ENCODE measurements around the gene DEFB131A.
"Not testable (repeated sequence)": the region's sequence is repeated elsewhere in the genome, so short reads cannot be mapped to it uniquely, and the experiment has no call there.

DEFB131A gene

DNA sequence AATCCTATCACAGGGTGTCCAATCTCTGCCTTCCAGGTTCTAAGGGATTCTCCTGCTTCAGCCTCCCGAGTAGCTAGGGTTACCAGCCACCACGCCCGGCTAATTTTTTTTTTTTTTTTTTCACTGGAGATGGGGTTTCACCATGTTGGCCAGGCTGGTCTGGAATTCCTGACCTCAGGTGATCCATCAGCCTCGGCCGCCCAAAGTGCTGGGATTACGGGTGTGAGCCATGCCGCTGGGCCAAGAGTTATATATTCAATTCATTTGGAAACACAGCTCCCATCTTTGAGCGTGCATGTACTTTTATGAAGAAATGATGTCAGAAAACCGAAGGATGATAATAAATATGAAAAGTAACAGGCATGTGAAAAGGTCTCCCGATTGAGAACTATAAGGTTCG lies 38.7 kb downstream of the DEFB131A start:
- not testable (repeated sequence) for H4K8ac ChIP-seq (ENCODE audit: low read depth, low read length); H3K36me3 ChIP-seq (replicated peaks in 1 of 2; ENCODE audit: control insufficient read depth in 2 of 2, insufficient read depth in 2 of 2, low read length in 2 of 2); H2AK5ac ChIP-seq (ENCODE audit: low read depth, low read length); H3K4me2 ChIP-seq (ENCODE audit: insufficient read depth, low read length, poor library complexity, severe bottlenecking); H2BK120ac ChIP-seq (ENCODE audit: low read depth, low read length); H2BK12ac ChIP-seq (ENCODE audit: low read length); H3K4ac ChIP-seq (ENCODE audit: low read length); H3K4me1 ChIP-seq (ENCODE audit: control insufficient read depth in 2 of 2, insufficient read depth in 1 of 2, low read depth in 1 of 2, low read length in 2 of 2); H3K4me3 ChIP-seq (ENCODE audit: low read length in 2 of 2); H3K27me3 ChIP-seq (ENCODE audit: control insufficient read depth in 3 of 3, insufficient read depth in 3 of 3, low read depth in 1 of 3, low read length in 3 of 3); H3K14ac ChIP-seq (ENCODE audit: low read length); H3K23ac ChIP-seq (ENCODE audit: low read depth, low read length, poor library complexity); H2BK15ac ChIP-seq (ENCODE audit: low read length); H3K18ac ChIP-seq (ENCODE audit: low read length); H4K91ac ChIP-seq (ENCODE audit: low read depth, low read length, poor library complexity); H2BK5ac ChIP-seq (ENCODE audit: low read length); H3K27ac ChIP-seq (replicated peaks; ENCODE audit: low read length); DNase-seq (ENCODE audit: low spot score); H3K9me3 ChIP-seq (replicated peaks in 1 of 2; ENCODE audit: control insufficient read depth in 2 of 2, insufficient read depth in 1 of 2, low read depth in 1 of 2, low read length in 2 of 2); H3K9ac ChIP-seq (ENCODE audit: low read depth, low read length, poor library complexity); H3K79me1 ChIP-seq (ENCODE audit: low read depth, low read length); H2AFZ ChIP-seq (ENCODE audit: low read length)
- no CpG with 5 or more reads among the region's 11 CpGs for WGBS, 2 donors (ENCODE audit: extremely low coverage in 2 of 2, insufficient read length in 2 of 2, insufficient replicate concordance in 1 of 2)

DNA sequence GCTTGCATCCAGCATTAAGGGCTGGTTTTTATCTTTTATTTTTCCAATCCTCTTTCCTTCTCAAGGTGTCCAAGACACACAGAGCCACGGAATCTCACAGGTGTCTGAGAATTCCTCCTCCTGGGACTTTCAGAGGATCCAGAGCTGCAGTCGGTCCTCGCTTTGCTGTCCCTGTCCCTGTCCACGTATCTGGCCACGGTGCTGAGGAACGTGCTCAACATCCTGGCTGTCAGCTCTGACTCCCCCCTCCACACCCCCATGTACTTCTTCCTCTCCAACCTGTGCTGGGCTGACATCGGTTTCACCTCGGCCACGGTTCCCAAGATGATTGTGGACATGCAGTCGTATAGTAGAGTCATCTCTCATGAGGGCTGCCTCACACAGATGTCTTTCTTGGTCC lies 39.5 kb downstream of the DEFB131A start:
- not testable (repeated sequence) for H3K4me3 ChIP-seq (ENCODE audit: low read length in 2 of 2); H3K18ac ChIP-seq (ENCODE audit: low read length); H2BK12ac ChIP-seq (ENCODE audit: low read length); H4K91ac ChIP-seq (ENCODE audit: low read depth, low read length, poor library complexity); H3K9me3 ChIP-seq (replicated peaks in 1 of 2; ENCODE audit: control insufficient read depth in 2 of 2, insufficient read depth in 1 of 2, low read depth in 1 of 2, low read length in 2 of 2); H2AK5ac ChIP-seq (ENCODE audit: low read depth, low read length); H3K27ac ChIP-seq (replicated peaks; ENCODE audit: low read length); H3K27me3 ChIP-seq (ENCODE audit: control insufficient read depth in 3 of 3, insufficient read depth in 3 of 3, low read depth in 1 of 3, low read length in 3 of 3); H2BK120ac ChIP-seq (ENCODE audit: low read depth, low read length); H3K14ac ChIP-seq (ENCODE audit: low read length); H3K79me1 ChIP-seq (ENCODE audit: low read depth, low read length); H4K8ac ChIP-seq (ENCODE audit: low read depth, low read length); H2BK15ac ChIP-seq (ENCODE audit: low read length); H3K9ac ChIP-seq (ENCODE audit: low read depth, low read length, poor library complexity); DNase-seq (ENCODE audit: low spot score); H2BK5ac ChIP-seq (ENCODE audit: low read length); H2AFZ ChIP-seq (ENCODE audit: low read length); H3K23ac ChIP-seq (ENCODE audit: low read depth, low read length, poor library complexity); H3K4me1 ChIP-seq (ENCODE audit: control insufficient read depth in 2 of 2, insufficient read depth in 1 of 2, low read depth in 1 of 2, low read length in 2 of 2); H3K4ac ChIP-seq (ENCODE audit: low read length); H3K36me3 ChIP-seq (replicated peaks in 1 of 2; ENCODE audit: control insufficient read depth in 2 of 2, insufficient read depth in 2 of 2, low read length in 2 of 2); H3K4me2 ChIP-seq (ENCODE audit: insufficient read depth, low read length, poor library complexity, severe bottlenecking)
- WGBS, 2 donors (ENCODE audit: extremely low coverage in 2 of 2, insufficient read length in 2 of 2, insufficient replicate concordance in 1 of 2), result no CpG with 5 or more reads among the region's 10 CpGs

DNA sequence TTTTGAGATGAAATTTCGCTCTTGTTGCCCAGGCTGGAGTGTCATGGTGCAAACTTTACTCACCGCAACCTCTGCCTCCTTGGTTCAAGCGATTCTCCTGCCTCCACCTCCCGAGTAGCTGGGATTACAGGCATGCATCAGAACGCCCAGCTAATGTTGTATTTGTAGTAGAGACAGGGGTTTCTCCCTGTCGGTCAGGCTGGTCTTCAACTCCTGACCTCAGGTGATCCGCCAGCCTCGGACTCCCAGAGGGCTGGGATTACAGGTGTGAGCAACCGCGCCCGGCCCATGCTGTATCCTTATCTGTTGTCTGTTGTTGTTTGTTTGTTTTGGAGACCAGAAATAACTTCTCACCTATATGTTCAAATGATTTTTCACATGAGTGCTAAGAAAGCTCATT lies 42.7 kb downstream of the DEFB131A start:
- H3K4me2 ChIP-seq (ENCODE audit: insufficient read depth, low read length, poor library complexity, severe bottlenecking); H3K36me3 ChIP-seq (replicated peaks in 1 of 2; ENCODE audit: control insufficient read depth in 2 of 2, insufficient read depth in 2 of 2, low read length in 2 of 2); H3K9ac ChIP-seq (ENCODE audit: low read depth, low read length, poor library complexity); H3K14ac ChIP-seq (ENCODE audit: low read length); H3K27me3 ChIP-seq (ENCODE audit: control insufficient read depth in 3 of 3, insufficient read depth in 3 of 3, low read depth in 1 of 3, low read length in 3 of 3); H4K8ac ChIP-seq (ENCODE audit: low read depth, low read length); H3K23ac ChIP-seq (ENCODE audit: low read depth, low read length, poor library complexity); DNase-seq (ENCODE audit: low spot score); H3K4me1 ChIP-seq (ENCODE audit: control insufficient read depth in 2 of 2, insufficient read depth in 1 of 2, low read depth in 1 of 2, low read length in 2 of 2); H3K4me3 ChIP-seq (ENCODE audit: low read length in 2 of 2); H3K79me1 ChIP-seq (ENCODE audit: low read depth, low read length); H2BK5ac ChIP-seq (ENCODE audit: low read length); H3K9me3 ChIP-seq (replicated peaks in 1 of 2; ENCODE audit: control insufficient read depth in 2 of 2, insufficient read depth in 1 of 2, low read depth in 1 of 2, low read length in 2 of 2); H2AFZ ChIP-seq (ENCODE audit: low read length); H3K27ac ChIP-seq (replicated peaks; ENCODE audit: low read length); H3K4ac ChIP-seq (ENCODE audit: low read length); H2BK120ac ChIP-seq (ENCODE audit: low read depth, low read length); H4K91ac ChIP-seq (ENCODE audit: low read depth, low read length, poor library complexity); H2AK5ac ChIP-seq (ENCODE audit: low read depth, low read length); H3K18ac ChIP-seq (ENCODE audit: low read length); H2BK12ac ChIP-seq (ENCODE audit: low read length); H2BK15ac ChIP-seq (ENCODE audit: low read length): not testable (repeated sequence)
- no CpG with 5 or more reads among the region's 11 CpGs for WGBS, 2 donors (ENCODE audit: extremely low coverage in 2 of 2, insufficient read length in 2 of 2, insufficient replicate concordance in 1 of 2)

DNA sequence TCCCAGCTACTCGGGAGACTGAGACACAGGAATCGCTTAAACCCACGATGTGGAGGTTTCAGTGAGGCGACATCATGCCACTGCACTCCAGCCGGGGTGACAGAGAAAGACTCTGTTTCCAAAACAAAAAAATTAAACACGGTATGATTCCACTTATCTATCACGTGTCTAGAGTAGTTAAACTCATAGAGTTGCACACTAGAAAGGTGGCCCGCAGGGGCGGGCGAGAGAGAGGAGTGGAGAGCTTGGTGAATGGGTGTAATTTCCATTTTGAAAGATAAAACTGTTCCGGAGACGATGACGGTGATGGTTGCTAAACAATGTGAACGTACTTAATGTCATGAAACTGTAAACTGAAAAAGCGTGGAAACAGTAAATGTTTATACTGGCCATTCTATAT lies 44.6 kb downstream of the DEFB131A start:
- no CpG with 5 or more reads among the region's 15 CpGs for WGBS, 2 donors (ENCODE audit: extremely low coverage in 2 of 2, insufficient read length in 2 of 2, insufficient replicate concordance in 1 of 2)

More for the DNA sequence above, 44.6 kb downstream of the DEFB131A start:
- not testable (repeated sequence) for H2AFZ ChIP-seq (ENCODE audit: low read length); H3K79me1 ChIP-seq (ENCODE audit: low read depth, low read length); H3K23ac ChIP-seq (ENCODE audit: low read depth, low read length, poor library complexity); H2BK120ac ChIP-seq (ENCODE audit: low read depth, low read length); H3K27ac ChIP-seq (replicated peaks; ENCODE audit: low read length); H3K4me2 ChIP-seq (ENCODE audit: insufficient read depth, low read length, poor library complexity, severe bottlenecking); H2BK12ac ChIP-seq (ENCODE audit: low read length); H3K14ac ChIP-seq (ENCODE audit: low read length); H3K4me1 ChIP-seq (ENCODE audit: control insufficient read depth in 2 of 2, insufficient read depth in 1 of 2, low read depth in 1 of 2, low read length in 2 of 2); H3K4ac ChIP-seq (ENCODE audit: low read length); H4K91ac ChIP-seq (ENCODE audit: low read depth, low read length, poor library complexity); H3K4me3 ChIP-seq (ENCODE audit: low read length in 2 of 2); H3K27me3 ChIP-seq (ENCODE audit: control insufficient read depth in 3 of 3, insufficient read depth in 3 of 3, low read depth in 1 of 3, low read length in 3 of 3); H4K8ac ChIP-seq (ENCODE audit: low read depth, low read length); H3K18ac ChIP-seq (ENCODE audit: low read length); DNase-seq (ENCODE audit: low spot score); H3K9me3 ChIP-seq (replicated peaks in 1 of 2; ENCODE audit: control insufficient read depth in 2 of 2, insufficient read depth in 1 of 2, low read depth in 1 of 2, low read length in 2 of 2); H2BK5ac ChIP-seq (ENCODE audit: low read length); H3K36me3 ChIP-seq (replicated peaks in 1 of 2; ENCODE audit: control insufficient read depth in 2 of 2, insufficient read depth in 2 of 2, low read length in 2 of 2); H2BK15ac ChIP-seq (ENCODE audit: low read length); H3K9ac ChIP-seq (ENCODE audit: low read depth, low read length, poor library complexity); H2AK5ac ChIP-seq (ENCODE audit: low read depth, low read length)

Data from neuronal stem cell (in vitro differentiated cells).